Skeletal muscle cell (primary cell): Measurements from ENCODE around the gene GALNT2.
A peak's percentile ranks its signal among the peaks of the same experiment; 100 is the strongest.

Source experiments
- DNase-seq: peaks from one replicate; pipeline ENCODE4 v3.0.0-alpha.2; 2010; ENCODE audit warnings: low read depth
- H3K4me3 ChIP-seq: 2 replicates; pipeline ENCODE4 v1.5.1; 2011; ENCODE audit warnings: low read depth, mild to moderate bottlenecking, control low read depth, low read length, moderate library complexity

The GALNT2 gene

DNA sequence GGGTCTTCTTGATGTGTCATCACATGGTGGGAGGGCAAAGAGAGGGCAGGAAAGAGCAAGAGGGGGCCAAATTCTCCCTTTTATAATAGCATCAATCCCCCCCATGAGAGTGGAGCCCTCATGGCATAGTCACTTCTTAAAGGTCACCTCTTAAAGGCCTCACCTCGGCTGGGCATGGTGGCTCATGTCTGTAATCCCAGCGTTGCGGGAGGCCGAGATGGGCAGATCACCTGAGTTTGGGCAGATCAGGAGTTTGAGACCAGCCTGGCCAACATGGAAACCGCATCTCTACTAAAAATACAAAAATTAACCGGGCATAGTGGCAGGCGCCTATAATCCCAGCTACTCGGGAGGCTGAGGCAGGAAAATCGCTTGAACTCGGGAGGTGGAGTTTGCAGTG, 189.0 kb downstream of the GALNT2 start:
- no peak for DNase-seq
- no peak overlapping the region for H3K4me3 ChIP-seq

GRCh38 chr1:230256896-230257295, 189.9 kb downstream of the GALNT2 start:
- no peak overlapping the region for H3K4me3 ChIP-seq
- DNase-seq: no peak

GRCh38 chr1:230259621-230260020, 192.6 kb downstream of the GALNT2 start:
- DNase-seq: no peak
- no peak overlapping the region for H3K4me3 ChIP-seq

DNA sequence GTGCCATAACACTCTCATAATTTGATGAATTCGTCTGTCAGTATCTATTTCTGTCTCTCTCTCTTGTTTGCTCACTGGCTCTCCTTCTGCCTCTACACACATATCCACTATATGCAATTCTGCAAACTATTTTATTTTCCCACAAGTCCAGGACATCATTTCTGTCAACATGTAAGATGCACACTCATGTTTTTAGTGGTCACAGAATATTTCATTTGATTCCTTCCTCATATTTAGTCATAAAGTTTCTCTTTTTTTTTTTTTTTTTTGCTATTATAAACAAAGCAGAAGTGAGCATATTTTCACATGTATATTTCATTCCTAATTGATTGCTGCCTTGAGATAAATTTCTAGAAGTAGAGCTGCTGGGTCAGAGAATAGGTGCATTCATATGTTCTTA, 193.8 kb downstream of the GALNT2 start:
- H3K4me3 ChIP-seq: no peak overlapping the region
- no peak for DNase-seq

DNA sequence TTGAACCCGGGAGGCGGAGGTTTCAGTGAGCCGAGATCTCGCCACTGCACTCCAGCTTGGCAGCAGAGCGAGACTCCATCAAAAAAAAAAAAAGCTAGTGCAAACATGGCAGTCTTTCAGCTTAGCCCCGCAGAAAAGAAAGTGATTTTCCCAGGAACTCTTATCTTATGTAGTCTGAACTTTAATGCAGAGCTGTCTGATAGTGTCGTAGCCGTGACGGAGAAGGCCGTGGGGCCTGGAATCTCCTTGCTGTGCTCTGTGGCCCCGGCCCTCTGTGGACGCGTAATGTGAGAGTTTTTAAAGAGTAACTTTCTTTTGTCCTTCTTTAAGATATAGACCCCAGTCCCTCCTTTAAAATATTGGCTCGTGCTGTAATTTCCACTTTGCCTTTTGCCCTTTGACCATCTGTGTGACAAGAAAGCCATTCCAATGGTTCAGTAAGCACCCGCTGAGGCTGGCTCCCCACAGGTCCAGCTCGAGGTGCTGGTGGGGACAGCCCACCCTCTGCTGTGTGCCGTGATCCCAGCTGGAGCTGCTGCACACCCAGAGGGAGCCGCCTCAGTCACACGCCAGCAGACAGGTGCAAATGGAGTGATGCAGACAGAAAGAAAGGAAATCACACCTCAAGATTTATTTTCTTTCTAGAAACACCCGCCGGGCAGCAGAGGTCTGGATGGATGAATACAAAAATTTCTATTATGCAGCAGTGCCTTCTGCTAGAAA, 195.1 kb downstream of the GALNT2 start:
- DNase-seq: no peak
- no peak overlapping the region for H3K4me3 ChIP-seq

GRCh38 chr1:230262867-230263567, 196.0 kb downstream of the GALNT2 start:
- DNase-seq: no peak

GRCh38 chr1:230263568-230264195, 196.6 kb downstream of the GALNT2 start:
- H3K4me3 ChIP-seq: no peak overlapping the region
- DNase-seq: no peak

More at GRCh38 chr1:230262867-230263567, 196.0 kb downstream of the GALNT2 start:
- H3K4me3 ChIP-seq: no peak overlapping the region

DNA sequence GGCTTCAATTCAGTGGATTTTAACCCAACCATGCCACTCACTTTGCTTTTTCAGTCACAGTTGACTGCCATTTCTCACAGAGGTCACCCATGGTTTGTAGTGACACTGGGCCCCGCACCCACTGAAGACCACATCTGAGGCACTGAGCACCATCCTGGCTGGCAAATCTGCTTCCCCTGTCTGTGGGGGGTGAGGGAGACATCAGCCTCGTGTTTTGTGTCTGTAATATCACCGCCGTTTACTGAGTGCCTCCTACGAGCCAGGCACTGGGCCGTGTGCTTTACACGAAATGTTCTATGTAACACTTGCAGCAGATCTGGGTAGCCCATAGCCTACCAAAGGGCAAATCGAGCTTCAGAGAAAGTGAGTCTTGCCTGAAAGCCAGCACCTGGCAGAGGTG, 197.3 kb downstream of the GALNT2 start:
- no peak for DNase-seq
- no peak overlapping the region for H3K4me3 ChIP-seq

DNA sequence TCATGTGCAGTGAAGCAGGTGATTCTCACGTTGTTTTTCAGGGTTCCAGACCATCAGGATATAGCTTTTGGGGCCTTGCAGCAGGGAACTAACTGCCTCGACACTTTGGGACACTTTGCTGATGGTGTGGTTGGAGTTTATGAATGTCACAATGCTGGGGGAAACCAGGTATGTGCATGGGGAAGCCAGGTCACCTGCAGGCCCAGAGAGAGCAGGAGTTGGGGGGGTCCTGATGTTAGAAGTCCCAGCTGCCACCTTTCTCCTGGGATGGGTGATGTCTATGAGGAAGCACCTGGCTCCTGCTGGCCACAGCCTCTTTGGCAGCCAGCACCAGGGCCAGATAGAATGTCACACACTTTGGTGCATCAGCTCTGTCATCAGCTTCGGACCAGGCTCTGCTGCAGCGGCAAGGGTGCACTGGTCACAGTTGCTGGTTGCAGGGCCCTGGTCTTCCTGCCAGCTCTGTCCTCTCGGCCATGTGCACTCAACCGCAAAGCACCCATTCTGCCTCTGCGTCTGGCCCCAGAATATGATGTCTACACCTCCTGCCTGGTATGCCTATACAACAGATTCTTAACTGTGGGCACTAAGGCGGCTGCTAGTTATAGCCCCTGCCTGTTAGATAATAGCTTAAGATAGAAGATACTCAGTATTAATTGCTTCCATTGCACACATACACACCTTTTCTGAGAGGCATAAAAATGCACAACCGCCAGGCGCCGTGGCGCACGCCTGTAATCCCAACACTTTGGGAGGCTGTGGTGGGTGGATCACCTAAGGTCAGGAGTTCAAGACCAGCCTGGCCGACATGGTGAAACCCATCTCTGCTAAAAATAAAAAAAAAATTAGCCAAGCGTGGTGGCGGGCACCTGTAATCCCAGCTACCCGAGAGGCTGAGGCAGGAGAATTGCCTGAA, 198.4 kb downstream of the GALNT2 start:
- no peak overlapping the region for H3K4me3 ChIP-seq

GRCh38 chr1:230266456-230266855, 199.4 kb downstream of the GALNT2 start:
- no peak for DNase-seq

More for the DNA sequence above, 198.4 kb downstream of the GALNT2 start:
- no peak for DNase-seq

GRCh38 chr1:230267338-230268065, 200.5 kb downstream of the GALNT2 start:
- DNase-seq: no peak
- H3K4me3 ChIP-seq: no peak overlapping the region

More at GRCh38 chr1:230266456-230266855, 199.4 kb downstream of the GALNT2 start:
- H3K4me3 ChIP-seq: no peak overlapping the region

- peak; percentile 36 for DNase-seq
- no peak overlapping the region for H3K4me3 ChIP-seq
Measured at GRCh38 chr1:230268371-230269170, 201.5 kb downstream of the GALNT2 start.

GRCh38 chr1:230270185-230270558, 203.1 kb downstream of the GALNT2 start:
- no peak for DNase-seq
- no peak overlapping the region for H3K4me3 ChIP-seq

GRCh38 chr1:230270559-230271281, 203.7 kb downstream of the GALNT2 start:
- no peak overlapping the region for H3K4me3 ChIP-seq
- DNase-seq: no peak

- no peak overlapping the region for H3K4me3 ChIP-seq
- no peak for DNase-seq
Measured at GRCh38 chr1:230271300-230272035, 204.4 kb downstream of the GALNT2 start.

- DNase-seq: no peak
- H3K4me3 ChIP-seq: no peak overlapping the region
Measured at GRCh38 chr1:230272557-230272956, 205.5 kb downstream of the GALNT2 start.

DNA sequence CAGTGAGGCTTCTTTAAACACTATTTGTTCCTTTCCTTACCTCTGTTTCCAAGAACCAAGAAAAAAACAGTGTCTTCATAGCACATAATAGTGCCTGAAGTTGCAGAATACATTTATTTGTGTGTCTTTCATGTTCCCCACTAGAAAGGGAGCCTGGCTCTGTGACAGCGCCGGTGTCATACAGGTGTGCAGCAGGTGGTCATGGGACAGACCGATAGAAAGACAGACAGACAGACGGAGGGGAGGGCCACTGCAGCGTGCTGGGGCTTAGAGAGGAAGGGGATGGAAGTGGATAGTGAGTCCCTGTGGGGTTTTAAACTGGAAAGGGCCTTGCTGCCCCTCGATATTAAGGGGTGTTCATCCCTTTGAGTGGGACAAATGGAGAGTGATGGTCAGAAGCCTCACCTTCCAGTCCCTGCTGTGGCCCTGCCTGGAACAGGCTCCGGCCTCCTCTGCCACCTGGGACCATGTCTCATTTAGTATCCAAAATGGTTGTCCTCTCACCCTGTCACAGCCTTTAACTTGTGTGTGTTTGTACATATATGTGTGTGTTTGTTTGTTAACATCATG, 206.2 kb downstream of the GALNT2 start:
- H3K4me3 ChIP-seq: no peak overlapping the region
- DNase-seq: no peak
